ENCODE results near the gene ODF2L. TPM values are rescaled to one million over a fixed set of nuclear protein-coding genes. Genes with fewer than 3 reads are reported as not detected.

Gene ODF2L
- total and polyA plus RNA-seq, 9 of the 15 experiments (the other 6 are each of a cell fraction or from before 2014, with no cell fraction given) = 2.2 to 6.0 (median 4.7) TPM

- TF ChIP-seq CUX1 (CRISPR knock-in tag; IDR thresholded peaks at IDR 0.05) (no peak), RCOR1 (IDR thresholded peaks at IDR 0.05; ENCODE audit: borderline replicate concordance in 1 of 2, low read depth in 2 of 2, low read length in 2 of 2) (peak in 1 of 2 experiments; percentile 82; a peak in 2 of 4 replicates), HES1 (IDR thresholded peaks at IDR 0.05; ENCODE audit: low read depth) (peak; percentile 67; the same call in 1 of the 2 replicates), SPI1 (IDR thresholded peaks at IDR 0.05; ENCODE audit: borderline replicate concordance, low read depth, low read length) (no peak), KLF1 (tag; IDR thresholded peaks at IDR 0.05) (no peak), SMARCA4 (IDR thresholded peaks at IDR 0.05) (peak; percentile 71; the same call in 1 of the 2 replicates), FOSL1 (tag; conservative IDR thresholded peaks at IDR 0.05) (peak; percentile 56), HDAC3 (IDR thresholded peaks at IDR 0.05; ENCODE audit: borderline replicate concordance, partially characterized antibody) (no peak), SOX6 (IDR thresholded peaks at IDR 0.05) (peak; percentile 88), PREB (CRISPR knock-in tag; IDR thresholded peaks at IDR 0.05) (no peak)
- TF ChIP-seq, protein P1, sequence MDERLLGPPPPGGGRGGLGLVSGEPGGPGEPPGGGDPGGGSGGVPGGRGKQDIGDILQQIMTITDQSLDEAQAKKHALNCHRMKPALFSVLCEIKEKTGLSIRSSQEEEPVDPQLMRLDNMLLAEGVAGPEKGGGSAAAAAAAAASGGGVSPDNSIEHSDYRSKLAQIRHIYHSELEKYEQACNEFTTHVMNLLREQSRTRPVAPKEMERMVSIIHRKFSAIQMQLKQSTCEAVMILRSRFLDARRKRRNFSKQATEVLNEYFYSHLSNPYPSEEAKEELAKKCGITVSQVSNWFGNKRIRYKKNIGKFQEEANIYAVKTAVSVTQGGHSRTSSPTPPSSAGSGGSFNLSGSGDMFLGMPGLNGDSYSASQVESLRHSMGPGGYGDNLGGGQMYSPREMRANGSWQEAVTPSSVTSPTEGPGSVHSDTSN (CRISPR knock-in tag; IDR thresholded peaks at IDR 0.05; ENCODE audit: low read depth) = no peak
- TF ChIP-seq, protein P1 (tag; conservative IDR thresholded peaks at IDR 0.05; ENCODE audit: low read depth) = no peak
- TF ChIP-seq, protein P2, sequence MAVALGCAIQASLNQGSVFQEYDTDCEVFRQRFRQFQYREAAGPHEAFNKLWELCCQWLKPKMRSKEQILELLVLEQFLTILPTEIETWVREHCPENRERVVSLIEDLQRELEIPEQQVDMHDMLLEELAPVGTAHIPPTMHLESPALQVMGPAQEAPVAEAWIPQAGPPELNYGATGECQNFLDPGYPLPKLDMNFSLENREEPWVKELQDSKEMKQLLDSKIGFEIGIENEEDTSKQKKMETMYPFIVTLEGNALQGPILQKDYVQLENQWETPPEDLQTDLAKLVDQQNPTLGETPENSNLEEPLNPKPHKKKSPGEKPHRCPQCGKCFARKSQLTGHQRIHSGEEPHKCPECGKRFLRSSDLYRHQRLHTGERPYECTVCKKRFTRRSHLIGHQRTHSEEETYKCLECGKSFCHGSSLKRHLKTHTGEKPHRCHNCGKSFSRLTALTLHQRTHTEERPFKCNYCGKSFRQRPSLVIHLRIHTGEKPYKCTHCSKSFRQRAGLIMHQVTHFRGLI (CRISPR knock-in tag; IDR thresholded peaks at IDR 0.05) = peak; percentile 35; the same call in 1 of the 2 replicates
Measured at GRCh38 chr1:86435327-86435726, 39.2 kb upstream of the ODF2L start (continued).
